ENCODE data around the gene RHBDD1.

The RHBDD1 gene

GRCh38 chr2:226915846-226916360, 80.0 kb downstream of the RHBDD1 start:
- no peak for DNase-seq (ENCODE audit: low read depth in 3 of 3)

- DNase-seq (ENCODE audit: low read depth in 3 of 3): no peak
These were observed 80.8 kb downstream of the RHBDD1 start for GRCh38 chr2:226916669-226917068.

GRCh38 chr2:226932443-226932842, 96.6 kb downstream of the RHBDD1 start:
- no peak for DNase-seq (ENCODE audit: low read depth in 3 of 3)

- DNase-seq (ENCODE audit: low read depth in 3 of 3): no peak
These were observed 98.8 kb downstream of the RHBDD1 start for GRCh38 chr2:226934546-226935201.

- no peak for DNase-seq (ENCODE audit: low read depth in 3 of 3)
These were observed 108.2 kb downstream of the RHBDD1 start for GRCh38 chr2:226943862-226944620.

- no peak for DNase-seq (ENCODE audit: low read depth in 3 of 3)
These were observed 117.4 kb downstream of the RHBDD1 start for GRCh38 chr2:226953206-226953605.

- DNase-seq (ENCODE audit: low read depth in 3 of 3): no peak
These were observed 118.0 kb downstream of the RHBDD1 start for GRCh38 chr2:226953826-226954225.

- no peak for DNase-seq (ENCODE audit: low read depth in 3 of 3)
These were observed 120.8 kb downstream of the RHBDD1 start for GRCh38 chr2:226956659-226957058.

- no peak for DNase-seq (ENCODE audit: low read depth in 3 of 3)
These were observed 123.6 kb downstream of the RHBDD1 start for GRCh38 chr2:226959418-226959817.

- DNase-seq (ENCODE audit: low read depth in 3 of 3): no peak
These were observed 126.4 kb downstream of the RHBDD1 start for GRCh38 chr2:226962176-226962773.

GRCh38 chr2:226963528-226963927, 127.7 kb downstream of the RHBDD1 start:
- DNase-seq (ENCODE audit: low read depth in 3 of 3): no peak

GRCh38 chr2:226965376-226965775, 129.5 kb downstream of the RHBDD1 start:
- no peak for DNase-seq (ENCODE audit: low read depth in 3 of 3)

- DNase-seq (ENCODE audit: low read depth in 3 of 3): no peak
These were observed 133.7 kb downstream of the RHBDD1 start for GRCh38 chr2:226969417-226970080.

GRCh38 chr2:226970362-226970761, 134.5 kb downstream of the RHBDD1 start:
- DNase-seq (ENCODE audit: low read depth in 3 of 3): no peak

GRCh38 chr2:226971084-226971483, 135.2 kb downstream of the RHBDD1 start:
- no peak for DNase-seq (ENCODE audit: low read depth in 3 of 3)

- DNase-seq (ENCODE audit: low read depth in 3 of 3): no peak
These were observed 135.9 kb downstream of the RHBDD1 start for GRCh38 chr2:226971770-226972169.

- DNase-seq (ENCODE audit: low read depth in 3 of 3): no peak
These were observed 138.0 kb downstream of the RHBDD1 start for GRCh38 chr2:226973816-226974215.

- DNase-seq (ENCODE audit: low read depth in 3 of 3): no peak
These were observed 141.9 kb downstream of the RHBDD1 start for GRCh38 chr2:226977775-226978190.

GRCh38 chr2:226978300-226978699, 142.4 kb downstream of the RHBDD1 start:
- DNase-seq (ENCODE audit: low read depth in 3 of 3): no peak

GRCh38 chr2:226979004-226979403, 143.2 kb downstream of the RHBDD1 start:
- no peak for DNase-seq (ENCODE audit: low read depth in 3 of 3)

- no peak for DNase-seq (ENCODE audit: low read depth in 3 of 3)
These were observed 146.0 kb downstream of the RHBDD1 start for GRCh38 chr2:226981791-226982326.

Data from stimulated activated CD4-positive, alpha-beta T cell treated with anti-CD3 and anti-CD28 coated beads, TNF-alpha, amount 100 ng/mL, for 48 hours (primary cell).